A549 (cell line): Measurements from ENCODE around the gene CDCP1. TPM values are rescaled to one million over a fixed set of nuclear protein-coding genes. Genes with fewer than 3 reads are reported as not detected.
"Not testable (repeated sequence)": the region's sequence is repeated elsewhere in the genome, so short reads cannot be mapped to it uniquely, and the experiment has no call there.

Experiments used
- ATAC-seq, 2 experiments: fragments of 200-7000 bp in 1 of 2; fragments of >200 bp in 1 of 2; cut with Nextera tagmentation in 1 of 2; cut with Tn5 transposase in 1 of 2; 3 replicates each; pipeline versions ENCODE4 v1.8.0 to v1.9.1; 2018 to 2020; ENCODE audit warnings: mild to moderate bottlenecking in 1 of 2, moderate library complexity in 1 of 2
- CTCF ChIA-PET: fragments of 300-600 bp; sonication (Branson Sonifier 250); formaldehyde crosslinking; extraction: SDS; loops from one replicate; lab custom pipeline; 2021; ENCODE audit warnings: antibody characterized with exemption, inconsistent platforms; lab: Yijun Ruan, JAX
- POLR2A ChIA-PET: fragments of 350-600 bp; formaldehyde crosslinking; extraction: SDS; loops from one replicate; lab custom pipeline; 2021; ENCODE audit warnings: antibody characterized with exemption, inconsistent platforms; lab: Yijun Ruan, JAX
- DNase-seq, 2 experiments: peaks; one replicate each; pipeline versions ENCODE4 v3.0.0 to v3.0.0-alpha.2; 2011 to 2016; ENCODE audit warnings: low read depth in 1 of 2, low spot score in 1 of 2
- FAIRE-seq: peaks from 2 replicates; lab custom pipeline; 2011; peaks lifted over from hg19 to GRCh38; lab: Jason Lieb, UNC
- H3K27ac ChIP-seq, 2 experiments: fragments of >200 bp; sonication (Bioruptor Twin); formaldehyde crosslinking; 3 replicates each; pipeline ENCODE4 v1.5.1; 2016 to 2017
- H3K4me1 ChIP-seq: fragments of >200 bp; sonication (Bioruptor Twin); formaldehyde crosslinking; 3 replicates; pipeline ENCODE4 v1.6.1; 2016
- H3K4me2 ChIP-seq: fragments of >200 bp; sonication (Bioruptor Twin); formaldehyde crosslinking; 3 replicates; pipeline ENCODE4 v1.6.1; 2016
- H3K4me3 ChIP-seq: fragments of >200 bp; sonication (Bioruptor Twin); formaldehyde crosslinking; 3 replicates; pipeline ENCODE4 v1.5.1; 2016
- H3K9me3 ChIP-seq: fragments of >200 bp; sonication (Bioruptor Twin); formaldehyde crosslinking; 3 replicates; pipeline ENCODE4 v1.6.1; 2016
- CHD2 ChIP-seq: fragments of 150-350 bp; IDR thresholded peaks from 2 replicates; pipeline ENCODE4 v1.6.1; 2014; ENCODE audit warnings: low read length; ENCODE audit not compliant: partially characterized antibody
- EHF ChIP-seq: fragments of 250-450 bp; sonication (Bioruptor Pico); IDR thresholded peaks from 2 replicates; pipeline ENCODE4 v1.5.0; 2020; ENCODE audit warnings: mild to moderate bottlenecking
- EHMT2 ChIP-seq: fragments of 200-600 bp; sonication (generic); IDR thresholded peaks from 2 replicates; pipeline ENCODE4 v1.6.1; 2016; ENCODE audit warnings: antibody characterized with exemption, low read depth, mild to moderate bottlenecking, moderate library complexity
- FOSL2 ChIP-seq, 2 experiments: fragments of 450-650 bp in 1 of 2; fragments of >200 bp in 1 of 2; sonication (Bioruptor Twin) in 1 of 2; formaldehyde crosslinking; IDR thresholded peaks; 2 replicates each; pipeline versions ENCODE4 v1.5.0 to v1.6.1; 2016 to 2020; ENCODE audit warnings: mild to moderate bottlenecking in 1 of 2, moderate library complexity in 1 of 2
- HEYL ChIP-seq: fragments of 250-450 bp; sonication (Bioruptor Pico); IDR thresholded peaks from 2 replicates; pipeline ENCODE4 v1.8.0; 2021; ENCODE audit warnings: mild to moderate bottlenecking, moderate library complexity
- JUN ChIP-seq, 2 experiments: fragments of >200 bp; sonication (Bioruptor Twin); formaldehyde crosslinking; IDR thresholded peaks; 2 replicates in 1 of 2; 3 replicates in 1 of 2; pipeline ENCODE4 v1.6.1; 2016 to 2017
- NFE2L2 ChIP-seq: fragments of 150-350 bp; conservative IDR thresholded peaks from 2 replicates; pipeline ENCODE4 v1.6.1; 2014; ENCODE audit warnings: low read length
- NR3C1 ChIP-seq: fragments of >200 bp; sonication (Bioruptor Twin); formaldehyde crosslinking; IDR thresholded peaks from 3 replicates; pipeline ENCODE4 v1.6.1; 2017
- PHF8 ChIP-seq: fragments of 200-600 bp; sonication (generic); IDR thresholded peaks from 2 replicates; pipeline ENCODE4 v1.6.1; 2016; ENCODE audit warnings: low read depth, mild to moderate bottlenecking, antibody characterized with exemption, moderate library complexity, borderline replicate concordance
- POLR2AphosphoS2 ChIP-seq: conservative IDR thresholded peaks from 2 replicates; pipeline ENCODE4 v1.6.1; 2012; ENCODE audit warnings: low read length, improper control_type of control experiment, inconsistent platforms
- RCOR1 ChIP-seq: fragments of 150-350 bp; IDR thresholded peaks from 2 replicates; pipeline ENCODE4 v1.6.1; 2014; ENCODE audit warnings: antibody characterized with exemption, low read length, low read depth
- ZC3H11A ChIP-seq: fragments of 450-650 bp; IDR thresholded peaks from 2 replicates; pipeline ENCODE4 v1.6.1; 2014; ENCODE audit warnings: antibody characterized with exemption, mild to moderate bottlenecking
- ZNF302 ChIP-seq: fragments of 250-450 bp; sonication (Bioruptor Pico); IDR thresholded peaks from 2 replicates; pipeline ENCODE4 v1.9.0; 2021; ENCODE audit warnings: inconsistent platforms, mild to moderate bottlenecking, moderate library complexity
- WGBS: methylation state at CpG from one replicate; pipeline ENCODE4 v1.1.6; 2017; ENCODE audit errors: missing lambda C conversion rate; 5-methylcytosine and 5-hydroxymethylcytosine counted together
- polyA plus RNA-seq, 4 experiments: library from polyadenylated mRNA; depleted of rRNA in 3 of 4; stranded (reverse); fragments of >200 nt; fragmentation: RNase III in 1 of 4; extraction: RNeasy Plus Mini Kit Qiagen cat#74134 plus additional on column Dnase treatment in 1 of 4; gene quantifications; 2 replicates in 3 of 4; 3 replicates in 1 of 4; pipeline ENCODE4 v1.2.3, GENCODE V29; 2011 to 2017
- TF ChIP-seq, protein P1 (sequence below): fragments of >200 bp; sonication (Bioruptor Twin); formaldehyde crosslinking; IDR thresholded peaks from 2 replicates; pipeline ENCODE4 v1.6.1; 2016
- TF ChIP-seq, protein P2 (sequence below): IDR thresholded peaks from 2 replicates; pipeline ENCODE4 v1.6.1; 2012; ENCODE audit warnings: low read depth, borderline replicate concordance
- TF ChIP-seq, protein P3 (sequence below): fragments of 250-450 bp; sonication (Bioruptor Pico); IDR thresholded peaks from 2 replicates; pipeline ENCODE4 v1.5.0; 2020; ENCODE audit warnings: low read depth, mild to moderate bottlenecking, moderate library complexity
- TF ChIP-seq, protein P4 (sequence below): fragments of >200 bp; sonication (Bioruptor Twin); formaldehyde crosslinking; IDR thresholded peaks from 3 replicates; pipeline ENCODE4 v1.6.1; 2016
- TF ChIP-seq, protein P5 (sequence below): fragments of 250-450 bp; sonication (Bioruptor Pico); IDR thresholded peaks from 2 replicates; pipeline ENCODE4 v1.5.0; 2021; ENCODE audit warnings: mild to moderate bottlenecking, moderate library complexity, borderline replicate concordance

Gene CDCP1
- polyA plus RNA-seq, 2 of the 4 experiments (the other 2 are of a cell fraction): 3.0 to 9.9 TPM

DNA sequence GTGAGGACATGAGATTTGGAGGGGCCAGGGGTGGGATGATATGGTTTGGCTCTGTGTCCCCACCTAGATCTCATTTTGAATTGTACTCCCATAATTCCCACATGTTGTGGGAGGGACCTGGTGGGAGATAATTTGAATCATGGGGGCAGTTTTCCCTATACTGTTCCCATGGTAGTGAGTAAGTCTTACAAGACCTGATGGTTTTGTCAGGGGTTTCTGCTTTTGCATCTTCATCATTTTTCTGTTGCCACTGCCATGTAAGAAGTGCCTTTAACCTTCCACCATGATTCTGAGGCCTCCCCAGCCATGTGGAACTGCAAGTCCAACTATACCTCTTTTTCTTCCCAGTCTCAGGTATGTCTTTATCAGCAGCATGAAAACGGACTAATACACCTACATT lies 67.9 kb downstream of the CDCP1 start:
- not testable (repeated sequence) for FAIRE-seq

DNA sequence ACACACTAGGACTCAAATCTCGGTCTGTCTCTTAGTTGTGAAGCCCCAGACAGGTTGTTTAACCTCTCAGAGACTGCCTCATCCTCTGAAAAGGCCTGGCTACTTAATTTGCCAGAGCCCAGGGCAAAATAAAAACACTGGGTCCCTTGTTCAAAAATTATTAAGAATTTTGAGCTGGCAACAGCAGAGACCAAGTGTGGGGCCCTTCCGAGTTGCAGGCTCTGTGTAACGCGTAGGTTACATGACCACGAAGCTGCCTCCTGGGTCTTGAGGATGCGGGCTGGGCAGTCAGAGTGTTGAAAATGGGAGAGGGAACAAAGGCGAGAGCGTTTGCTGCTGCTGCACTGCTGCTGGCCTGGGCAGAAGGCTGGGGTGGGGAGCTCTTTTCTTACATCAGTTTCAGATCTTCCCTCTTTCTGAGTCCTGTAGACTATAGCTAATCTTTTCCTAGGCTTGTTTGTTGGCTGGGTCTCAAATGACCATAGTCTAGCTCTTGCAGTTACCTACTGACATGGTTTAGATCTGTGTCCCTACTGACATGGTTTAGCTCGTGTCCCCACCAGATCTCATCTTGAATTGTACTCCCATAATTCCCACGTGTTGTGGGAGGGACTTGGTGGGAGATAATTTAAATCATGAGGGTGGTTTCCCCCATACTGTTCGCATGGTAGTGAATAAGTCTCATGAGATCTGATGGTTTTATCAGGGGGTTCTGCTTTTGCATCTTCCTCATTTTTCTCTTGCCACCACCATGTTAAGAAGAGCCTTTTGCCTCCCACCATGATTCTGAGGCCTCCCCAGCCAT lies 70.2 kb downstream of the CDCP1 start:
- TF ChIP-seq HEYL (CRISPR knock-in tag) (no peak), EHF (no peak)
- TF ChIP-seq, protein P1, sequence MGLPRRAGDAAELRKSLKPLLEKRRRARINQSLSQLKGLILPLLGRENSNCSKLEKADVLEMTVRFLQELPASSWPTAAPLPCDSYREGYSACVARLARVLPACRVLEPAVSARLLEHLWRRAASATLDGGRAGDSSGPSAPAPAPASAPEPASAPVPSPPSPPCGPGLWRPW: no peak
- TF ChIP-seq, all 56 proteins: peak for 0
- CTCF ChIA-PET: no interaction called here
- no peak overlapping the region for H3K27ac ChIP-seq

More for the DNA sequence above, 67.9 kb downstream of the CDCP1 start:
- H3K27ac ChIP-seq, POLR2A ChIA-PET, H3K9me3 ChIP-seq, H3K4me3 ChIP-seq, DNase-seq, H3K4me2 ChIP-seq, ATAC-seq, CTCF ChIA-PET, H3K4me1 ChIP-seq: not testable (repeated sequence)
- 9% methylated on average over 1 of the region's 1 CpG for WGBS

DNA sequence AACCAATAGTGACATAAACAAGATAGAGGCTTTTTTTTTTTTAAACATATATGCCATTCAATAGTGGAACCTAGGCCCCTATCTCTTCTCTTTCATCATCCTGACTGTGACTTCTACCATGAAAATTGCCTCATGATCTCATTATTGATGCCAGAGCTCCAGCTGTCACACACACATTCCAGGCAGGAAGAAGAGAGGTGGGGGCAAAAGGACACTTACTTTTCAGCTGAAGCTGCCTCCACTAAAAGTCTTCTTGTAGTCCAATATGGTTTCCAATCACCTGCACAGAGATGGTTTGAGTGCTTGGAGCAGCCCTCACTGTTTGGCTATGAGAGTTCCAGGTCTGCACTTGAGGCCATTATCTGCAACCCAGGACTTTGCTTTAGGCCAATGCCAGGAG lies 75.1 kb downstream of the CDCP1 start:
- no peak for DNase-seq
- CTCF ChIA-PET: no interaction called here
- no peak for FAIRE-seq
- Histone ChIP-seq H3K27ac (no peak overlapping the region), H3K9me3 (no peaks in the 10 kb centered on the region), H3K4me1 (no peaks in the 10 kb centered on the region), H3K4me2 (no peak overlapping the region), H3K4me3 (no peak overlapping the region)
- no peak for TF ChIP-seq ZC3H11A
- TF ChIP-seq FOSL2 (IDR thresholded peaks at IDR 0.05): no peak
- no peak for TF ChIP-seq FOSL2 (CRISPR knock-in tag; IDR thresholded peaks at IDR 0.05)
- no peak for TF ChIP-seq POLR2AphosphoS2
- TF ChIP-seq, protein P2, sequence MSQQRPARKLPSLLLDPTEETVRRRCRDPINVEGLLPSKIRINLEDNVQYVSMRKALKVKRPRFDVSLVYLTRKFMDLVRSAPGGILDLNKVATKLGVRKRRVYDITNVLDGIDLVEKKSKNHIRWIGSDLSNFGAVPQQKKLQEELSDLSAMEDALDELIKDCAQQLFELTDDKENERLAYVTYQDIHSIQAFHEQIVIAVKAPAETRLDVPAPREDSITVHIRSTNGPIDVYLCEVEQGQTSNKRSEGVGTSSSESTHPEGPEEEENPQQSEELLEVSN: no peak
- no peak for TF ChIP-seq RCOR1
- TF ChIP-seq, protein P3, sequence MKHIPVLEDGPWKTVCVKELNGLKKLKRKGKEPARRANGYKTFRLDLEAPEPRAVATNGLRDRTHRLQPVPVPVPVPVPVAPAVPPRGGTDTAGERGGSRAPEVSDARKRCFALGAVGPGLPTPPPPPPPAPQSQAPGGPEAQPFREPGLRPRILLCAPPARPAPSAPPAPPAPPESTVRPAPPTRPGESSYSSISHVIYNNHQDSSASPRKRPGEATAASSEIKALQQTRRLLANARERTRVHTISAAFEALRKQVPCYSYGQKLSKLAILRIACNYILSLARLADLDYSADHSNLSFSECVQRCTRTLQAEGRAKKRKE (CRISPR knock-in tag): no peak
- TF ChIP-seq NFE2L2: no peak
- no peak for TF ChIP-seq PHF8
- TF ChIP-seq EHMT2: no peak
- no peak for TF ChIP-seq NR3C1
- TF ChIP-seq, protein P4, sequence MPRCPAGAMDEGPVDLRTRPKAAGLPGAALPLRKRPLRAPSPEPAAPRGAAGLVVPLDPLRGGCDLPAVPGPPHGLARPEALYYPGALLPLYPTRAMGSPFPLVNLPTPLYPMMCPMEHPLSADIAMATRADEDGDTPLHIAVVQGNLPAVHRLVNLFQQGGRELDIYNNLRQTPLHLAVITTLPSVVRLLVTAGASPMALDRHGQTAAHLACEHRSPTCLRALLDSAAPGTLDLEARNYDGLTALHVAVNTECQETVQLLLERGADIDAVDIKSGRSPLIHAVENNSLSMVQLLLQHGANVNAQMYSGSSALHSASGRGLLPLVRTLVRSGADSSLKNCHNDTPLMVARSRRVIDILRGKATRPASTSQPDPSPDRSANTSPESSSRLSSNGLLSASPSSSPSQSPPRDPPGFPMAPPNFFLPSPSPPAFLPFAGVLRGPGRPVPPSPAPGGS: no peak
- TF ChIP-seq CHD2: no peak
- TF ChIP-seq, protein P5, sequence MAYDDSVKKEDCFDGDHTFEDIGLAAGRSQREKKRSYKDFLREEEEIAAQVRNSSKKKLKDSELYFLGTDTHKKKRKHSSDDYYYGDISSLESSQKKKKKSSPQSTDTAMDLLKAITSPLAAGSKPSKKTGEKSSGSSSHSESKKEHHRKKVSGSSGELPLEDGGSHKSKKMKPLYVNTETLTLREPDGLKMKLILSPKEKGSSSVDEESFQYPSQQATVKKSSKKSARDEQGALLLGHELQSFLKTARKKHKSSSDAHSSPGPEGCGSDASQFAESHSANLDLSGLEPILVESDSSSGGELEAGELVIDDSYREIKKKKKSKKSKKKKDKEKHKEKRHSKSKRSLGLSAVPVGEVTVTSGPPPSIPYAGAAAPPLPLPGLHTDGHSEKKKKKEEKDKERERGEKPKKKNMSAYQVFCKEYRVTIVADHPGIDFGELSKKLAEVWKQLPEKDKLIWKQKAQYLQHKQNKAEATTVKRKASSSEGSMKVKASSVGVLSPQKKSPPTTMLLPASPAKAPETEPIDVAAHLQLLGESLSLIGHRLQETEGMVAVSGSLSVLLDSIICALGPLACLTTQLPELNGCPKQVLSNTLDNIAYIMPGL (CRISPR knock-in tag): no peak
- no peak for TF ChIP-seq ZNF302 (CRISPR knock-in tag)
- TF ChIP-seq JUN (IDR thresholded peaks at IDR 0.05): no peak
- POLR2A ChIA-PET: no interaction called here
- ATAC-seq: no peak

More for the DNA sequence above, 70.2 kb downstream of the CDCP1 start:
- Histone ChIP-seq H3K4me1 (no peaks in the 10 kb centered on the region), H3K4me2 (no peak overlapping the region), H3K4me3 (no peak overlapping the region), H3K9me3 (no peaks in the 10 kb centered on the region)
- POLR2A ChIA-PET: no interaction called here
- no peak for DNase-seq
- WGBS: 78% methylated on average over 11 of the region's 11 CpGs
- ATAC-seq: no peak
- FAIRE-seq: no peak
